NB4 (cell line): ENCODE results near the gene KITLG.

Experiments used
- CTCF ChIP-seq: IDR thresholded peaks from one replicate; pipeline ENCODE4 v1.5.1; 2012; ENCODE audit warnings: low read depth, low read length
- MAX ChIP-seq: IDR thresholded peaks from 2 replicates; pipeline ENCODE4 v1.6.1; 2011; ENCODE audit warnings: low read depth, low read length
- POLR2A ChIP-seq: IDR thresholded peaks from 2 replicates; pipeline ENCODE4 v1.6.1; 2011; ENCODE audit warnings: mild to moderate bottlenecking; ENCODE audit not compliant: insufficient read length; ENCODE audit errors: extremely low read depth

DNA sequence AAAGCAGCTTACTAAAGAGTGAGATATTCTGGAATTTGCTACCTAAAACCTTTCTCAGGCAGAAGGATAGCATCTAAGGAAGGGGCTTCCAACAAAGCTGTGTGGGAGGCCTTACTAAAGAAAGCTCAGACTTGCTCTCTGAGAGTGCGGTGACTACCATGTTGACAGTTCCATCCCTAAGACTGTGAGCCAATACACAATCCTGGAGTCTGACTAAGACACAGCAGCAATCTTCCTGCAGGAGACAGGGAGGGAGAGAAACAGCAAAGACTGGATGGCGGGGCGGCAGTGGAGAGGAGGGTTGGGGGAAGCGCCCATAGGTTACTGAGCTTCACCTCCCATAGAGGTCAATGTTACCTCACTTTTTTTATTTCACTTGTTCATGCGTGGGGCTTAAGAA is 70.9 kb downstream of the KITLG start:
- no peak for TF ChIP-seq CTCF
- no peak for TF ChIP-seq MAX
- no peak for TF ChIP-seq POLR2A
